ENCODE measurements around the gene CACTIN.
A peak's percentile ranks its signal among the peaks of the same experiment; 100 is the strongest.

CACTIN gene

GRCh38 chr19:3622224-3622623 is 4.4 kb downstream of the CACTIN start:
- no peak for DNase-seq

- no peak for DNase-seq
These were observed 4.9 kb downstream of the CACTIN start for GRCh38 chr19:3621689-3622088.

- no peak for DNase-seq
These were observed 5.6 kb downstream of the CACTIN start for GRCh38 chr19:3620817-3621547.

- DNase-seq, result no peak
These were observed 6.3 kb downstream of the CACTIN start for GRCh38 chr19:3620145-3620816.

GRCh38 chr19:3619631-3620012 is 7.0 kb downstream of the CACTIN start:
- DNase-seq, result no peak

GRCh38 chr19:3618811-3619630 is 7.6 kb downstream of the CACTIN start:
- no peak for DNase-seq

- DNase-seq, result peak; percentile 55
These were observed 8.3 kb downstream of the CACTIN start for GRCh38 chr19:3618144-3618810.

- DNase-seq, result peak; percentile 19
These were observed 9.1 kb downstream of the CACTIN start for GRCh38 chr19:3617463-3617862.

GRCh38 chr19:3615524-3616135 is 11.0 kb downstream of the CACTIN start:
- no peak for DNase-seq

- no peak for DNase-seq
These were observed 11.6 kb downstream of the CACTIN start for GRCh38 chr19:3614858-3615505.

GRCh38 chr19:3613818-3614661 is 12.6 kb downstream of the CACTIN start:
- DNase-seq, result no peak

GRCh38 chr19:3612901-3613741 is 13.5 kb downstream of the CACTIN start:
- no peak for DNase-seq

- no peak for DNase-seq
These were observed 14.3 kb downstream of the CACTIN start for GRCh38 chr19:3612330-3612729.

GRCh38 chr19:3611841-3612240 is 14.7 kb downstream of the CACTIN start:
- no peak for DNase-seq

GRCh38 chr19:3610745-3611717 is 15.6 kb downstream of the CACTIN start:
- no peak for DNase-seq

GRCh38 chr19:3609779-3610719 is 16.5 kb downstream of the CACTIN start:
- no peak for DNase-seq

- no peak for DNase-seq
These were observed 17.8 kb downstream of the CACTIN start for GRCh38 chr19:3608750-3609322.
